SW480 (cell line): ENCODE data around the gene SLC1A2.

Experiments
- DNase-seq: peaks from one replicate; pipeline ENCODE4 v3.0.0-alpha.2; 2016; ENCODE audit warnings: low spot score

SLC1A2 gene

GRCh38 chr11:35419184-35419829 is at the start of gene SLC1A2:
Gene SLC1A2, minus strand, starts transcription at chr11:35419558. Its CDS starts 592 bp downstream, at chr11:35418966.
- DNase-seq, result peak; percentile 29

DNA sequence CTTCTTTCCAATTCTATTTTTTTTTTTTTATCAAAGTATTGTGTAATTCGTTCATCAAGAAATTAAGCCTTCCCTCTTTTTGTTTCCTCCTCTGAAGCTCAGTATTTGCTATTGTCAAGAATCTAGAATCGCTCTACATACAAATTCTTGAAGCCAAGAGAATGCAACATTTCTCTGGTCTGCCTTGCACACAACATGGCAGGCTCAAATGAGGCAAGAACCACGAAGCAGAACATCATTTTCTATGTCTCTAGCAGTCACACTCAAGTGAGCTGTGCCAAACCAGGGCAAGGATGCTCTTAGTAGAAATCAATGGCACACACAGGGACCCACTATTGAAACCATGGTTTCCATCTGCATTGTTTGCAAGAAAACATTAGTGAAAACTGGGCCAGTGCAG is 46.7 kb upstream of the SLC1A2 start:
- DNase-seq, result no peak

- no peak for DNase-seq
Measured at GRCh38 chr11:35464308-35464707, 45.0 kb upstream of the SLC1A2 start.

DNA sequence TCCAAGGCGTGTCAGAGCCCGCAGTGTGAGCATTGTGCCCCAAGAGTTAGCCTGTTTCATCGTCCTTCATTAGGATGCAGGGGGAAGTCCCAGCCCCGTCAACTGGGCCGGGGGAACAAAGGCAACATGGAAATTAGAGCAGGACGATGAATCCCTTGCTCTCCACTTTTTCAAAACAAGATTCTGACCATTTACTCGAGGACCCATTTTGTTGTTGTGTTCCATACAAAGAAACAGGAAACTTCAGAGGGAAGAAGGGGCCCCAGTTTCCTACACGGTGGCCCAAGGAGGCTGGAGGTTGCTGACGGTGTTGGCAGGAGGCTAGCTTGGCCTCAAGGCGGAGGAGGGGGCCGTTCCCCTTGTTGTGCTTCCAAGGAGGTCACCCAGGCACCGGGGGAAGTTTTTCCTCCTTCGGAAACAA is 44.0 kb upstream of the SLC1A2 start:
- no peak for DNase-seq

- DNase-seq, result no peak
Measured at GRCh38 chr11:35461917-35462538, 42.7 kb upstream of the SLC1A2 start.

- DNase-seq, result no peak
Measured at GRCh38 chr11:35459489-35459888, 40.1 kb upstream of the SLC1A2 start.

- peak; percentile 8 for DNase-seq
Measured at GRCh38 chr11:35458846-35459245, 39.5 kb upstream of the SLC1A2 start.

GRCh38 chr11:35454362-35454761 is 35.0 kb upstream of the SLC1A2 start:
- DNase-seq, result no peak

DNA sequence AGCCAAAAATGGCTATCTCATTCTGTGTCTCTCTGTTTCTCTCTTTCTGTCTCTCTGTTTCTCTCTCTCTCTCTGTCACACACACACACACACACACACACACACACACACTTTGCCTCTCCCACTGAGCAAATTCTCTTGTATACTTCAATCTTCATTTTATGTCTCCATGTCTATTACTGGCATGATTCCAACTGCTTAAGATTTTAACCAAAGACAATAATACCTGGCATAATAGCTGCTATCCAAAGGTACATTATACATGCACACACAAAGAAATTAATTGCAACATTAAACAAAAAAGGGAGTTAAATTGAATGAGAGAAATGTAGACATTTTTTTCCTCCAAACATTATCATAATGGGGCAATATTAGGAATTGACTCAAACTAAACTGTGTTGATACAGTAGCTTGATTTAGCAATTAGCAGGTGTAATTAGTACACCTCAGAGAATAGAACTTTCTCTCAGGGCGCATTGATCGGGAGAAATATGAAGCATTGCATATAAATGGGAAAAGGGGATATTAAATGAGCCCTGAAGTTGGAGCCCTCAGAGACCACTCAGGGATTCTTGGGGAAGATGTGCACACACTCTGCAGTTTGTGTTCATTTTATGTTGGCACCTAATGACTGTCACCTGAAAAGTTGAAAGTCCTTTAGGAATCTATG is 17.4 kb upstream of the SLC1A2 start:
- no peak for DNase-seq

DNA sequence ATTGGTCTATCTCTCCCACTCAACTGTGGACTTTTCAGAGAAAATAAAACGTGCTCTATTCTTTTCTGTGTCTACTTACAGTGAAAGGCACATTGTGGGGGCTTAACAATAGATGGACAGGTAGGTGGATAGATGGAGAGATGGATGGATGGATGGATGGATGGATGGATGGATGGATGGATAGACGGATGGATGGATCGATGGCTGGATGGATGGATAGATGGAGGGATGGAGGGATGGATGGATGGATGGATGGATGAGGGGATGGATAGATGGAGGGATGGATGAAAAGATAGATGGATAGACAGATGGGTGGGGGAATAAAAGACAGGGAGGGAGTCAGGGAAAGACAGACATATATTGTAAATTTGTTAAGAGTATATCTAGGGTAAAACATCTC is 14.2 kb upstream of the SLC1A2 start:
- DNase-seq, result no peak

- no peak for DNase-seq
Measured at GRCh38 chr11:35432464-35432863, 13.1 kb upstream of the SLC1A2 start.

GRCh38 chr11:35427071-35427470 is 7.7 kb upstream of the SLC1A2 start:
- no peak for DNase-seq

- no peak for DNase-seq
Measured at GRCh38 chr11:35426351-35426750, 7.0 kb upstream of the SLC1A2 start.

DNA sequence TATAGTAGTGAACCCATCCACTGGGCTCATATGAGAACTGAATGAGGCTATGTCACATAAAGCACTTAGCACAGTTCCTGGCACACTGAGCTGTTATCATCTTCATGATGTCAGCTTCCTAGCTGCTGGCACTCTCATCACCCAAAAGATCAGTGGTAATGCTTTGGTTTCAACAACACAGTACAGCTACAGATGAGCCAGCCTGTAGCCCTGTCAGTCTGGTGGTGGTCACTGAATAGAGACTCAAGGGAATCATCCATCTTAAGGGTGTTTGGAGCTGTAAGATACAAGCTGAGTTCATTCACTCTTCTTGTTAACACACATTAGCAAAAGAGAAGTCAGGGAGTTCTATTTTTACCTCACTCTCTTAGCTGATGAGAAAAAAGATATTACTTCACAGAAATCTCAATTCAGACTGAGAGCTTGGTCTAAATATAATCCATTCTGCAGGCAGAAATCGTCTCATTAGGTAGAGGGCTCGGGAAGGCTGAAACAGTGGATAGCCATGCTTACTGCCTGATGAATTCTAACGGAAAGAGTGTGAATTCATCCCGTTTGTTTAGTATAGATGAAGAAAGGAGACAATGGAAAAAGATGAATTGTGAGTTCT is 6.3 kb upstream of the SLC1A2 start:
- DNase-seq, result no peak

DNA sequence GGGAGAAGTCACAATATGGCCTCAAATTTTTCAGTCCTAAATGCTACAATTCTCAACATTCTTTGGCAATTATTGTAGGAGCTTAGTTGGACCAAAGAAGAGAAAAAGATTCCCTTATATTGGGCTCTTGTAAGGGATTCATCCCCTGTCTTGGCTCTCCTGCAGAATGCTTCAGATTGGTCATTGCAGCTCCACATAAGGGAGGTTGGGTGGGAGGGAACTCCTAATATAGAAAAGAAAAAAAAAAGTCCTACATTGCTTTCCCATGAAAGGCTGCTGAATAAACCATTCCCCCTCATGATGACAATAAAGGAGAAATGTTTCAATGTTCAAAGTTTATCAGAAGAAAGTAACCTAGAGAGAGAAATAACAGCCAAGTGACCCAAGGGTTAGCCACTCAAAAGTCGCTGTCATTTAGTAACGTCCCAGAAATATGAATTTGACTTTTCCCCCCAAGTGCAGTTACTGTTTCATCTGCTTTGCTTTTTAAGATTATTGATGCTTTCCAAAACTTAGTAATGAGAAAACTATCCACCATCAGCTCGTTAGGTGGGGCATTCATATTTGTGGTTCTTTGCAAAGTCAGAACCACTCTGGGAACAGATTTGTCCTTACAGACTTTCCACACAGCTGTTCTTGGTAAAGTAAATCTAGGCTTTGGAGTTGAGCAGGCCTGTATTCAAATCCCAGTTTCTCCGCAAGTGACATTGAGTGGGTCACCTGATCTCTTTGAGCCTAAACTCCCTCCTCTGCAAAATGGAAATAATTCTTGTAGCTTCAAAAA is 5.0 kb upstream of the SLC1A2 start:
- DNase-seq, result no peak

- no peak for DNase-seq
Measured at GRCh38 chr11:35420371-35420770, 1.0 kb upstream of the SLC1A2 start.

DNA sequence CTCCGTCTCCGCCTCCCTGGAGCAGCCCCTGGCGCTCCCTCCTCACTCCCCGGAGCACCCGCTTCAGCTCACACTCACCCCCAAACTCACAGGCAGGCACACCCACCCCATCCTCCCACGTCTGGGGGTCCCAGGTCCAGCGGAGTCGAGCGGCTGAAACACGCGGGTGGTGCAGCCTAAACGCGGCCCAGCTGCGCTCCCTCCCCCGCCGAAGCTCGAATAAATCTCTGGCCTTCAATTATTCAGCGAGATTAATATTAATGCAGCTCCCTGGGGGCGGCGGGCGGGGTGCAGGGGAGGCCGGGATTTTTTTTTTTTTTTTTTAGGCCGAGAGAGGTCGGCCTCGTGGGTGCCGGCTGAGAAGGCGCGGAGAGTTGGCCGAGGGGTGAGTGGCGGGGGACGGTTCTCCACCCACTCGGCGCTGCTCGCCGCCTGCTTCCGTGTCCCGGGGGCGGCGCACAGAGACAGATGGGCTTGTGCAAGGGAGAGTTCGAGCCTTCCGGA is 524 bp upstream of the SLC1A2 start:
- no peak for DNase-seq

DNA sequence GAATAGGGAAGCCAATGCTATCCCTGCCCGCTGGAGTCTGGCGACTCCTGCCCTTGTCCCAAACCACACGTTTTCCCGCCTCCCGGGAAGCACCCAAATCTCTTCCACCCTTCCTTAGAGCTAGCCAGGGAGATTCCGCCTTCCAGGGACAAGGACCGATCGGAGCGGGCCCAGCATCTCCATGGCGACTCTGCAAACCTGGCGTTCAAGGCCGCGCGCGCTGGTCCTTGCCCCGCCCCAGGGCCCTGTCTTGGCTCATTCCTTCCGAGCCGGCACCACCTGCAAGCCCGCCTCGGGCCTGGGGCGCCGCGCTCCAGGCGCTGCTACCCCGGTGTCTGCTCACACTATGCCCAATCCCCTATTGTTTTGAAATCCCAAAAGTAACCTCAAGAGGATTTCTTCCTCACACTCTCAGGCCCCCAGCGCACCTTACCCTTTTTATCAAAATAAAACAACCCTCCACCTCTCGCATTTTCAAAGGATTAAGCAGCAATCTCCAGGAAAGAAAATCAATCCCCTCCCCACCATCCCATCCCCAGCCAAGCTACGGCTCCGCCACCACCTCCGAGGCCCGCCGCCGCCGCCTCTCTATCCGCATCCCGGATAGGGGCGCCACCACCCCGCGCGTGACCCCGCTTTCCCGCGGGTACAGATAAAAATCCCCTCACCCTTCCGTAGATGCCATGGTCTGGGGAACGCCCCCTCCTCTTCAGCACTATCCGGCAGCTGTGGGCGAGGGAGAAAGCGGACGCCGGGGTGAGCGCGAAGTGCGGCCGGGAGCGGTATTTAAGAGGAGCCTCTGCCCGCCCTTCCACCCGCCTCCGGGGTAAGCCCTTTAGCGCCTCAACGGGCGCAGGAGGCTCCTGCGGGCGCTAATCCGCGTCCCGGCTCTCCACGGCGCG is 825 bp downstream of the SLC1A2 start:
- no peak for DNase-seq

DNA sequence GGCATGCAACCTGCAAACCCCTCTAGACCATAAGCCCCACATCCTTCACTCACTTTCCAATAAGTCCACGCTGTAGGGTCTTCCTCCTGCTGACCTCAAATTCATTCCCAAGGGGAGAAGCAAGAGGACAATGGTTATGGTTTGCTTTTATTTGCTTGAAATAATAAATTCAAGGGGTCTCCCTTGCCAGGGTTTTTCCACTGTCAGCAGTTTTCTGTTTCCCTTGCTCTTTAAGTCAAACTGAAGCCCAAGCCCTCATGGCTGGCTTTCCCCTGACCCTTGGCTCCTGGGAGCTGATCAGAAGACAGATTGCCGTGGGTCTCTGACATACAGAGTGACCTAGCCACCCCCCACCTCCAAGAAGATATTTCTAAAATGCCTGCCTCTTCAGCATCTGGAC is 3.9 kb downstream of the SLC1A2 start:
- DNase-seq, result no peak

DNA sequence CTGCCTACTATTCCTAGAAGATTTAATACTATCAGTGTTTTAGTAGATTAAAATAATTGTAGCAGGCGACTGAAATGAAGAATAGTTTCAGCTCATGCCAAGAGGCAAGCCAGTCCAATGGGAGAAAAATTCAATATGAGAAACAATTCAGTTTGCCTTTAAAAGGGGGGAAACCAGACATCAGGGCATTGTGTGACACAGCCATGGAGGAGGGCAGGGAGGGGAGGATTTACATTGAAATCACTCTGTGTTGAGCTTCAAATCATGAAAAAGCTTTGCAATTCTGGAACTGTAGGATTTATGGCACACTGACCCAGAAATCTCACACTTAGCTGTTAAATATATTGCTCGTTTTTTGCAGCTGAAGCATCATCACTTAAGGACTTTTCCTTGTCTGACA is 4.6 kb downstream of the SLC1A2 start:
- no peak for DNase-seq

- no peak for DNase-seq
Measured at GRCh38 chr11:35414311-35414710, 5.0 kb downstream of the SLC1A2 start.
